Measurements from ENCODE around the gene SPOP.

- TF ChIP-seq CTCF (IDR thresholded peaks at IDR 0.05; ENCODE audit: insufficient read depth, low read length, poor library complexity, severe bottlenecking) (no peak), EZH2phosphoT487 (conservative IDR thresholded peaks at IDR 0.05; ENCODE audit: low read length) (no peak)
Observed at GRCh38 chr17:49687878-49688491, 10.1 kb upstream of the SPOP start.

All from SU-DHL-6 (cell line).